HG02885 (cell line): ENCODE results near the gene STON2.
"Not testable (repeated sequence)": the region's sequence is repeated elsewhere in the genome, so short reads cannot be mapped to it uniquely, and the experiment has no call there.

Experiments used
- ATAC-seq: cut with Tn5 transposase; IDR thresholded peaks from one replicate; pipeline ENCODE4 v1.9.1; 2021; ENCODE audit warnings: mild to moderate bottlenecking; ENCODE audit not compliant: unreplicated experiment, poor library complexity

Gene STON2

GRCh38 chr14:81244431-81244830 is 155.7 kb downstream of the STON2 start:
- not testable (repeated sequence) for ATAC-seq

GRCh38 chr14:81243499-81243898 is 156.6 kb downstream of the STON2 start:
- no peak for ATAC-seq

DNA sequence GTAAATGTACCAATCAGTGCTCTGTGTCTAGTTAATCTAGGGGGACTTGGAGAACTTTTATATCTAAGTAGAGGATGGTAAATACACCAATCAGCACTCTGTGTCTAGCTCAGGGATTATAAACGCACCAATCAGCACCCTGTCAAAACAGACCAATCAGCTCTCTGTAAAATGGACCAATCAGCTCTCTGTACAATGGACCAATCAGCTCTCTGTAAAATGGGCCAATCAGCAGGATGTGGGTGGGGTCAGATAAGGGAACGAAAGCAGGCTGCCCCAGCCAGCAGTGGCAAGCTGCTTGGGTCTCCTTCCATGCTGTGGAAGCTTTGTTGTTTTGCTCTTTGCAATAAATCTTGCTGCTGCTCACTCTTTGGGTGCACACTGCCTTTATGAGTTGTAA is 163.3 kb downstream of the STON2 start:
- not testable (repeated sequence) for ATAC-seq

DNA sequence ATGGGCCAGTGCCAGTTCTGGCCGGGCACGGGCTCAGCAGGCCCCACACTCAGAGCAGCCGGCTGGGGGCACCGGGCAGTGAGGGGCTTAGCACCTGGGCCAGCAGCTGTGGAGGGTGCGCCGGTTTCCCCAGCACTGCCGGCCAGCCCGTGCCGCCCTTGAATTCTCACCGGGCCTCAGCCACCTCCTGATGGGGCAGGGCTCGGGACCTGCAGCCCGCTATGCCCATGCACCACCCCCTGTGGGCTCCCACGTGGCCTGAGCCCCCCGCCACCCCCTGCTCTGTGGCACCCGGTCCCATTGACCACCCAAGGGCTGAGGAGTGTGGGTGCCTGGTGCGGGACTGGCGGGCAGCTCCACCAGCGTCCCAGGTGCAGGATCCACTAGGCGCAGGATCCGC is 164.0 kb downstream of the STON2 start:
- no peak for ATAC-seq

- peak; percentile 92 for ATAC-seq
Observed at GRCh38 chr14:81235096-81235495, 165.0 kb downstream of the STON2 start.

DNA sequence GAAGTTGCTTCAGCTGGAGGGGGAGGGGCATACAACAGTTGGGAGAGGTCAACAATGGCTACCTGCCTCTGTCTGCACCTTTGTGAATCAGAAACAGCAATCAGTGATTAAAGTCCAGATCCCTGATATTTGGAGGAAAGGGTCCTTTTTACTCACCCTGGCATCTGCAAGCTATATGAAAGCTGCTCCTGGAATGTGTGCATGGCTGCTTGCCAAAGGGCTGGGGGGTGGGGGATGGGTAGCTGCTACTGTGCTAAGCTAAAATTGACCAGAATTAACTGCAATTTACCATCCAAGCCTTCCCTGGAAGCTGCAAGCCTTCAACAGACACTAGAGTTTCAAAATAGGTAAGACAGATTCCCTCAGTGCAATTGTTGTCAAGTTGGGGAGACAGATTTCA is 165.8 kb downstream of the STON2 start:
- no peak for ATAC-seq

DNA sequence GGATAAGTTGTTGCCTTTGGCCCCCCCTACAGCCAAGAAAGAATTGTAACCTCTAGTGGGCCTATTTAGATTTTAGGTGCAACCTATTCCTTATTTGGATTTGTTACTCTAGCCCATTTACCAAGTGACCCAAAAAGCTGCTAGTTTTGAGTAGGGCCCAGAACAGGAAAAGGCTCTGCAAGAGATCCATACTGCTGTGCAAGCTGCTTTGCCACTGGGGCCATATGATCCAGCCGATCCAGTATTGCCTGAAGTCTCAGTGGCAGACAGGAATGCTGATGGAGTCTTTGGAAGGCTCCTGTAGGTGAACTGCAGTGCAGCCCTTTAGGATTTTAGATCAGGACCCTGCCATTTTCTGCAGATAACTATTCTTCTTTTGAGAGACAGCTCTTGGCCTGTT is 166.5 kb downstream of the STON2 start:
- no peak for ATAC-seq

GRCh38 chr14:81231540-81231939 is 168.6 kb downstream of the STON2 start:
- ATAC-seq, result no peak

DNA sequence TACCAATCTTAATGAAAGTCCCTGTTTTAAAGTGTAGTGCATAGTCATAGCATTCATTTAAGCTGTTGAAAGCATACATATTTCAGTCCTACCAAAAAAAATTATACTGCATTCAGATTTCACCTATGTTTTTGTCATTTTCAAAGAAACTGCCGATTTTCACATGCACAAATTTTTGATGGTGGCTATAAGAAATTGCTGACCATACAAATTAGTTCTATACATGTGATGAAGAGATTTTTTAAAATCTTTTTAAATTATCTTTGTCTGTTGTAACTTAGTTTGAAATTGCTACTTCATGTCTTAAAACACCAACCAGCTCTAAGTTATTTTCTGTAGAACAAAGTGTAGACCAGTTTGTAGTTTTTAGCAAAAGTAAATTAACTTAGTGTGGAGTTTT is 175.9 kb downstream of the STON2 start:
- no peak for ATAC-seq

GRCh38 chr14:81223788-81224187 is 176.3 kb downstream of the STON2 start:
- ATAC-seq, result not testable (repeated sequence)

- ATAC-seq, result no peak
Observed at GRCh38 chr14:81222691-81223090, 177.4 kb downstream of the STON2 start.

- ATAC-seq, result no peak
Observed at GRCh38 chr14:81222126-81222525, 178.0 kb downstream of the STON2 start.

DNA sequence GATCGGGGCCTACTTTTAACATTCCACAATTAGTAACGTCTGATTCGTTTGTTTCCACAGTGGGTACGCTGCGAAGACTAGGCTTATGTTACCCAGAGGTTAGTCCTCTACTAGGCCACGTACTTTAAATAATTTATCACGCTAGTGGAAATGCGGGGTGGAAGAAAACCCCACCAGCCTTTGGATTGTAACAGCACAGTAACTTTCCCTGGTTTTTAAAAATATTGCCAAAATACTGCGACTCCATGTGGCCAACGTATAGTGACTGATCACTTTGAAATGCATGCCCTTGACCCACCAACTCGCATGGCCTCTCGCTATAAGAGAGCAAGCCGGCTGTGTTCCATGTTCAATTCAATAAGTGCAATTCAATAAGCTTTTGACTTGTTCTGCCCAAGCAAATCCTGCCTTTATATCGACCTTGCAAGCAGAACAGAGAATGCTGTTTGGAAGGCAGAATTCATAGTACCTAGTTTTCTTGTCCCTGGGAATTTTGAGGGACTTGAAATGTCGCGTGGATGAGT is 178.5 kb downstream of the STON2 start:
- ATAC-seq, result no peak

DNA sequence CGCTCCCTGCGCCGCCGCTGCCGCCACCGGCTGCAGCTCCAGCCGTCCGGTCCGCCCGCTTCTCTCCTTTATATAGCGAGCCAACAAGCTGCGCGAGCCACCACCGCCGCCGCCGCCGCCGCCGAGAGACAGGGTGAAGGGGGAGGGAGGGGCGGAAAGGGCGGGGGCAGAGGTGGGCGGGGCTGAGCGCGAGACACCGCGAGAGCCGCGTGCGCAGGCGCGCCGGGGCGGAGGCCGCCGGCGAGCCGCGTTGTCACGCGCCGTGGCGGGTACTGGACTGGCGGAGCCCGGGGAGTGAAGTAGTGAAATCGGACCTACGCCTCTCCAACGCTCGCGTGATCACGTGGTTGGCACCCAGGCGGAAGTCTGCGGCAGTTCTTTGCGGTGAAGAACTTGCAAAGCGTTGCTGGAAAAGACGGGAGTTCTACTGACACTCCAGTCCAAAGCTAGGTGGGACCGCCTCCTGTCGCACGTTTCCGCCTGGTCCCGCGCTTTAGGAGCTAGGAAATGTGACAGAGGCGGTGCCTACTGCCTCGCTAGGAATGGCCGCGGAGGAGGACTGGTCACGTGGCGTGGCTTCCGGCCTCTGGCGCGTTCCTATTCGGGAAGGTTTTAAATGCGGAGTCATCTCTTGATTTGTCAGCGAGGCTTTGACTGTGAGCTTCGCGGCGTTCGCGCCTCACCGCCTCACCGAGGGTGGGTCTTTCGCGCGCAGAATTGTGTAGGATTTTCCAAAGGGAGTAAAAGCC is 179.1 kb downstream of the STON2 start, which contains the start of gene GTF2A1:
TSS of gene GTF2A1 (minus strand) at position 130 of the 749 bp plus-strand sequence. CDS start 441 bp downstream, outside the sequence.
- peak; percentile 74 for ATAC-seq

DNA sequence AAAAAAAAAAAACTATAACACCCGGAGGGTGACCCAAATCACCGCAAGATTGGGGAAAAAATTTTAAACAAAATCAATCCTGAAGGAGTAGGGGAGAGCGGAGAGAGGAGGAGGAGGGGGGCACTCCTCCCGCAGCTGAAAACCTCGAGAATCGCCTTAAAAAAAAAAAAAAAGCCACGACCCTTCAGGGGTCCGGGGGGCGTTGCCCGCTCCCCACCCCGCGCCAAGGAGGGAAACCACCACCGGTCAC is 179.6 kb downstream of the STON2 start:
- ATAC-seq, result no peak

GRCh38 chr14:81219759-81220579 is 180.2 kb downstream of the STON2 start:
- no peak for ATAC-seq

DNA sequence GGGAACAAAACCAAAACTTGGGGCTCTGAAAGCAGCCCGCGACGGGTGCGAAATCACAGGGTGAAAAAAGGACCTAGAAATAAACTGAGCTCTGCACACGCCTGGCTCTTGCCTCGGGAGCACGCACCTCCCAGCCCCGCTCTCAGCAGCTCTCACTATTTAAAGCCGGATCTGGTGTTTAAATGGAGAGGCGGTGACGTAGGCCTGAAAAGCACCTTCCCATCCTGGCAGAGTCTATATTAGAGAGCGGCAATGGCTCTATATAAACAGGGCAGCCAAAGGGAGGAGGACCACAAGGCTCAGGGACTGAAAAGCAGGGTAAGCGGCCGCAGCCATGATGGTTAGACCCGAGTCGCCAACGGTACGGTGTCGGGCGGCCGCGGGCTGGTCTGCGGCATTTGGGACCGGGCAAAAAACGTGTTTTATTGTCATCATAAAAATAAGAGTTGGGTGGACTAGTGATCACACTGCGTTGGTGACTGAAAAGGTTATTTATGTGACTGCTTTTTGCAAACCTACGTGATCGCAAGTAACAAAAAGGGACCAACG is 180.8 kb downstream of the STON2 start:
- peak; percentile 63 for ATAC-seq

DNA sequence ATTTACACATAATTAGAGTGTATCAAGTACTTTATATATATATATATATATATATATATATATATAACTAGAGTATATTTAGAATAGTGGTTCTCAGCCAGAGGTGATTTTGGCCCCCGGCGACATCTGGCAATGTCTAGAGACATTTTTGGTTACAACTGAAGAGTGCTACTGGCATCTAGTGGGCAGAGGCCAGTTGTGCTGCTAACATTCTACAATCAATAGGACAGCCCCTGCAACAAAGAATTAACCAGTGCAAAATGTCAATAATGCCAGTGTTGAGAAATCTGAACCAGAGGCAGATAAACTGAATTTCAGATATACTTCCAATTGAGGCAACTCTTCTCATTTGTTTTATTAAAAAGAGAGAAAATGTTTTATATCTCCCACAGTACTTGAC is 188.3 kb downstream of the STON2 start:
- peak; percentile 69 for ATAC-seq
